ENCODE measurements around the gene CAMTA1.

The CAMTA1 gene

GRCh38 chr1:7427605-7428300 lies 642.5 kb downstream of the CAMTA1 start:
- in situ Hi-C loops (cut with MboI; ENCODE audit: low sequenced_read_pairs, unreplicated experiment) = no loop called here
- DNase-seq (ENCODE audit: low spot score) = no peak
- no peak for TF ChIP-seq CTCF (IDR thresholded peaks at IDR 0.05; ENCODE audit: borderline replicate concordance, control extremely low read depth, extremely low read depth, insufficient read depth, missing control alignments)

GRCh38 chr1:7429290-7429689 lies 644.0 kb downstream of the CAMTA1 start:
- TF ChIP-seq CTCF (IDR thresholded peaks at IDR 0.05; ENCODE audit: borderline replicate concordance, control extremely low read depth, extremely low read depth, insufficient read depth, missing control alignments) = no peak
- in situ Hi-C loops (cut with MboI; ENCODE audit: low sequenced_read_pairs, unreplicated experiment) = no loop called here
- DNase-seq (ENCODE audit: low spot score) = no peak

- TF ChIP-seq CTCF (IDR thresholded peaks at IDR 0.05; ENCODE audit: borderline replicate concordance, control extremely low read depth, extremely low read depth, insufficient read depth, missing control alignments) = no peak
- in situ Hi-C loops (cut with MboI; ENCODE audit: low sequenced_read_pairs, unreplicated experiment) = no loop called here
- no peak for DNase-seq (ENCODE audit: low spot score)
These were observed 644.9 kb downstream of the CAMTA1 start for GRCh38 chr1:7430047-7430608.

- no peak for DNase-seq (ENCODE audit: low spot score)
- in situ Hi-C loops (cut with MboI; ENCODE audit: low sequenced_read_pairs, unreplicated experiment) = no loop called here
- no peak for TF ChIP-seq CTCF (IDR thresholded peaks at IDR 0.05; ENCODE audit: borderline replicate concordance, control extremely low read depth, extremely low read depth, insufficient read depth, missing control alignments)
These were observed 645.4 kb downstream of the CAMTA1 start for GRCh38 chr1:7430691-7431090.

GRCh38 chr1:7432102-7432899 lies 647.0 kb downstream of the CAMTA1 start:
- no peak for DNase-seq (ENCODE audit: low spot score)
- in situ Hi-C loops (cut with MboI; ENCODE audit: low sequenced_read_pairs, unreplicated experiment) = no loop called here
- TF ChIP-seq CTCF (IDR thresholded peaks at IDR 0.05; ENCODE audit: borderline replicate concordance, control extremely low read depth, extremely low read depth, insufficient read depth, missing control alignments) = no peak

- DNase-seq (ENCODE audit: low spot score) = no peak
- in situ Hi-C loops (cut with MboI; ENCODE audit: low sequenced_read_pairs, unreplicated experiment) = no loop called here
- no peak for TF ChIP-seq CTCF (IDR thresholded peaks at IDR 0.05; ENCODE audit: borderline replicate concordance, control extremely low read depth, extremely low read depth, insufficient read depth, missing control alignments)
These were observed 647.7 kb downstream of the CAMTA1 start for GRCh38 chr1:7432900-7433380.
